ENCODE data around the gene SLC26A8. TPM values are rescaled to one million over a fixed set of nuclear protein-coding genes. Genes with fewer than 3 reads are reported as not detected.
"Not testable (repeated sequence)": the region's sequence is repeated elsewhere in the genome, so short reads cannot be mapped to it uniquely, and the experiment has no call there.

Gene SLC26A8
- total and polyA plus RNA-seq, 2 of the 13 experiments (the other 11 are each of a cell fraction or from before 2014, with no cell fraction given), result 0.46 TPM; not detected in 1

DNA sequence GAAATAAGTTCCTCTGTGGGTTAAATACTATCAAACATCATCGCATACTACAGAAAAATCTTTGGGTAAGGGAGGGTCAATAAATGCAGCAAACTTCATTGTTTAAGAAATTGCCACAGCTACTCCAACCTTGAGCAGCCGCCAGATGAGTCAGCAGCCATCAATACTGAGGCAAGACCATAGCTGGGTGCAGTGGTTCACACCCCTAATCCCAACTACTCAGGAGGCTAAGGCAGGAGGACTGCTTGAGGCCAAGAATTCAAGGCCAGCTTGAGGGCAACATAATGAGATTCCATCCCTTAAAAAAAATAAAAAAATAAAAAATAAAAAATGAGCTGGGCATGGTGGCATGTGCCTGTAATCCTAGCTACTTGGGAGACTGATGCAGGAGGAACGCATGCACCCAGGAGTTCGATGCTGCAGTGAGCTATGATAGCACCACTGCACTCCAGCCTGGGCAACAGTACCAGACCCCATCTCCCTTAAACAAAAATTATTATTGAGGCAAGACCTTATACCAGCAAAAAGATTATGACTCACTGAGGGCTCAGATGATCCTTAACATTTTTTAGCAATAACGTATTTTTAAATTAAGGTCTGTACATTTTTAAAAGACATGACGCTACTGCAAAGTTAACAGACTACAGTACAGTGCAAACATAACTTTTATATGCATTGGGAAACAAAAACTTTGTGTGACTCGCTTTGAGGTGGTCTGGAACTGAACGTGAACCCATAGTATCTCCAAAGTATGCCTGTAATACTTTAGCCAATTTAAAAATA is 112.4 kb downstream of the SLC26A8 start:
- CTCF ChIA-PET (ENCODE audit: low intra/inter-chr PET ratio, low total read pairs), result no interaction called here
- Histone ChIP-seq H3K27me3 (ENCODE audit: control insufficient read depth in 1 of 2, insufficient read depth in 2 of 2, low read length in 2 of 2) (no peaks in the 10 kb centered on the region), H3K4me3 (replicated peaks in 1 of 3; ENCODE audit: insufficient read depth in 1 of 3, low read depth in 2 of 3, low read length in 3 of 3) (no peak overlapping the region), H3K9me3 (ENCODE audit: low read length) (peaks cover 29% of the 10 kb centered on the region), H3K79me2 (ENCODE audit: insufficient read depth, low read length) (peaks cover 90% of the 10 kb centered on the region), H3K4me2 (ENCODE audit: low read depth, low read length) (no peak overlapping the region), H3K9ac (ENCODE audit: insufficient read depth, low read depth, low read length) (no peak overlapping the region), H3K27ac (ENCODE audit: extremely low read length, insufficient read depth, low read length) (no peak overlapping the region), H4K20me1 (ENCODE audit: insufficient read depth, low read length) (peaks cover 9% of the 10 kb centered on the region), H2AFZ (ENCODE audit: low read length) (no peak overlapping the region), H3K36me3 (replicated peaks in 1 of 2; ENCODE audit: control insufficient read depth in 1 of 2, insufficient read depth in 2 of 2, low read length in 2 of 2) (peaks cover 21 to 76% of the 10 kb centered on the region in 2 experiments), H3K4me1 (ENCODE audit: insufficient read depth, low read length) (peaks cover 7% of the 10 kb centered on the region)
- TF ChIP-seq, protein P1, sequence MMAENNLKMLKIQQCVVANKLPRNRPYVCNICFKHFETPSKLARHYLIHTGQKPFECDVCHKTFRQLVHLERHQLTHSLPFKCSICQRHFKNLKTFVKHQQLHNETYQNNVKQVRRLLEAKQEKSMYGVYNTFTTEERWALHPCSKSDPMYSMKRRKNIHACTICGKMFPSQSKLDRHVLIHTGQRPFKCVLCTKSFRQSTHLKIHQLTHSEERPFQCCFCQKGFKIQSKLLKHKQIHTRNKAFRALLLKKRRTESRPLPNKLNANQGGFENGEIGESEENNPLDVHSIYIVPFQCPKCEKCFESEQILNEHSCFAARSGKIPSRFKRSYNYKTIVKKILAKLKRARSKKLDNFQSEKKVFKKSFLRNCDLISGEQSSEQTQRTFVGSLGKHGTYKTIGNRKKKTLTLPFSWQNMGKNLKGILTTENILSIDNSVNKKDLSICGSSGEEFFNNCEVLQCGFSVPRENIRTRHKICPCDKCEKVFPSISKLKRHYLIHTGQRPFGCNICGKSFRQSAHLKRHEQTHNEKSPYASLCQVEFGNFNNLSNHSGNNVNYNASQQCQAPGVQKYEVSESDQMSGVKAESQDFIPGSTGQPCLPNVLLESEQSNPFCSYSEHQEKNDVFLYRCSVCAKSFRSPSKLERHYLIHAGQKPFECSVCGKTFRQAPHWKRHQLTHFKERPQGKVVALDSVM (CRISPR knock-in tag; IDR thresholded peaks at IDR 0.05), result peak; percentile 63
- peak; percentile 69 for TF ChIP-seq FOSL2 (CRISPR knock-in tag; IDR thresholded peaks at IDR 0.05)
- TF ChIP-seq, protein P2, sequence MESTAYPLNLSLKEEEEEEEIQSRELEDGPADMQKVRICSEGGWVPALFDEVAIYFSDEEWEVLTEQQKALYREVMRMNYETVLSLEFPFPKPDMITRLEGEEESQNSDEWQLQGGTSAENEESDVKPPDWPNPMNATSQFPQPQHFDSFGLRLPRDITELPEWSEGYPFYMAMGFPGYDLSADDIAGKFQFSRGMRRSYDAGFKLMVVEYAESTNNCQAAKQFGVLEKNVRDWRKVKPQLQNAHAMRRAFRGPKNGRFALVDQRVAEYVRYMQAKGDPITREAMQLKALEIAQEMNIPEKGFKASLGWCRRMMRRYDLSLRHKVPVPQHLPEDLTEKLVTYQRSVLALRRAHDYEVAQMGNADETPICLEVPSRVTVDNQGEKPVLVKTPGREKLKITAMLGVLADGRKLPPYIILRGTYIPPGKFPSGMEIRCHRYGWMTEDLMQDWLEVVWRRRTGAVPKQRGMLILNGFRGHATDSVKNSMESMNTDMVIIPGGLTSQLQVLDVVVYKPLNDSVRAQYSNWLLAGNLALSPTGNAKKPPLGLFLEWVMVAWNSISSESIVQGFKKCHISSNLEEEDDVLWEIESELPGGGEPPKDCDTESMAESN (CRISPR knock-in tag; conservative IDR thresholded peaks at IDR 0.05), result no peak
- TF ChIP-seq, protein P3, sequence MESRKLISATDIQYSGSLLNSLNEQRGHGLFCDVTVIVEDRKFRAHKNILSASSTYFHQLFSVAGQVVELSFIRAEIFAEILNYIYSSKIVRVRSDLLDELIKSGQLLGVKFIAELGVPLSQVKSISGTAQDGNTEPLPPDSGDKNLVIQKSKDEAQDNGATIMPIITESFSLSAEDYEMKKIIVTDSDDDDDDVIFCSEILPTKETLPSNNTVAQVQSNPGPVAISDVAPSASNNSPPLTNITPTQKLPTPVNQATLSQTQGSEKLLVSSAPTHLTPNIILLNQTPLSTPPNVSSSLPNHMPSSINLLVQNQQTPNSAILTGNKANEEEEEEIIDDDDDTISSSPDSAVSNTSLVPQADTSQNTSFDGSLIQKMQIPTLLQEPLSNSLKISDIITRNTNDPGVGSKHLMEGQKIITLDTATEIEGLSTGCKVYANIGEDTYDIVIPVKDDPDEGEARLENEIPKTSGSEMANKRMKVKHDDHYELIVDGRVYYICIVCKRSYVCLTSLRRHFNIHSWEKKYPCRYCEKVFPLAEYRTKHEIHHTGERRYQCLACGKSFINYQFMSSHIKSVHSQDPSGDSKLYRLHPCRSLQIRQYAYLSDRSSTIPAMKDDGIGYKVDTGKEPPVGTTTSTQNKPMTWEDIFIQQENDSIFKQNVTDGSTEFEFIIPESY (CRISPR knock-in tag; IDR thresholded peaks at IDR 0.05), result peak; percentile 88; the same call in 1 of the 2 replicates
- WGBS (ENCODE audit: low lambda C conversion rate), result 96% methylated on average over 8 of the region's 8 CpGs
- DNase-seq (ENCODE audit: low spot score) (no peak), ATAC-seq (no peak), FAIRE-seq (no peak)
- POLR2A ChIA-PET, result interaction anchor here (1.7 kb wide), 1 partner anchor 9 kb away, joined by 7 read pairs; no protein-coding TSS in a partner anchor
- intact Hi-C loops (cut with micrococcal nuclease; ENCODE audit: unreplicated experiment) (no loop called here), in situ Hi-C loops (cut with HindIII; ENCODE audit: extremely low pct_ligation_motif_present, low pct_unique_long_range_greater_than_20kb) (no loop called here)
- no TSS peak for BruUV-seq (replicated peaks)

GRCh38 chr6:35909571-35909970 is 114.9 kb downstream of the SLC26A8 start:
- CTCF ChIA-PET (ENCODE audit: low intra/inter-chr PET ratio, low total read pairs), result not testable (repeated sequence)

More at GRCh38 chr6:35909571-35909970, 114.9 kb downstream of the SLC26A8 start:
- POLR2A ChIA-PET; H3K4me2 ChIP-seq (ENCODE audit: low read depth, low read length); FAIRE-seq; in situ Hi-C loops (cut with HindIII; ENCODE audit: extremely low pct_ligation_motif_present, low pct_unique_long_range_greater_than_20kb); ATAC-seq; H3K27ac ChIP-seq (ENCODE audit: extremely low read length, insufficient read depth, low read length); H3K9ac ChIP-seq (ENCODE audit: insufficient read depth, low read depth, low read length); DNase-seq (ENCODE audit: low spot score); H3K4me3 ChIP-seq (replicated peaks in 1 of 3; ENCODE audit: insufficient read depth in 1 of 3, low read depth in 2 of 3, low read length in 3 of 3); intact Hi-C loops (cut with micrococcal nuclease; ENCODE audit: unreplicated experiment); H3K27me3 ChIP-seq (ENCODE audit: control insufficient read depth in 1 of 2, insufficient read depth in 2 of 2, low read length in 2 of 2); H2AFZ ChIP-seq (ENCODE audit: low read length): not testable (repeated sequence)
- WGBS (ENCODE audit: low lambda C conversion rate), result 92% methylated on average over 2 of the region's 2 CpGs
- peaks cover 10% of the 10 kb centered on the region for H3K4me1 ChIP-seq (ENCODE audit: insufficient read depth, low read length)
- H3K9me3 ChIP-seq (ENCODE audit: low read length), result peaks cover 29% of the 10 kb centered on the region
- H3K36me3 ChIP-seq (replicated peaks in 1 of 2; ENCODE audit: control insufficient read depth in 1 of 2, insufficient read depth in 2 of 2, low read length in 2 of 2), result peaks cover 20 to 65% of the 10 kb centered on the region in 2 experiments
- TSS peak; percentile 2 for BruUV-seq (replicated peaks)
- H4K20me1 ChIP-seq (ENCODE audit: insufficient read depth, low read length), result peaks cover 17% of the 10 kb centered on the region
- H3K79me2 ChIP-seq (ENCODE audit: insufficient read depth, low read length), result peaks cover 92% of the 10 kb centered on the region
